Subcutaneous preadipocyte (primary cell): ENCODE data around the gene ITIH5. TPM values are rescaled to one million over a fixed set of nuclear protein-coding genes. Genes with fewer than 3 reads are reported as not detected.

Source experiments
- total RNA-seq: library from RNA; depleted of rRNA; stranded (reverse); fragments of >200 nt; gene quantifications from 2 replicates; pipeline ENCODE4 v1.2.3, GENCODE V29; 2012

Gene ITIH5
- total RNA-seq, result 0.20 and 0.73 TPM in 2 replicates

DNA sequence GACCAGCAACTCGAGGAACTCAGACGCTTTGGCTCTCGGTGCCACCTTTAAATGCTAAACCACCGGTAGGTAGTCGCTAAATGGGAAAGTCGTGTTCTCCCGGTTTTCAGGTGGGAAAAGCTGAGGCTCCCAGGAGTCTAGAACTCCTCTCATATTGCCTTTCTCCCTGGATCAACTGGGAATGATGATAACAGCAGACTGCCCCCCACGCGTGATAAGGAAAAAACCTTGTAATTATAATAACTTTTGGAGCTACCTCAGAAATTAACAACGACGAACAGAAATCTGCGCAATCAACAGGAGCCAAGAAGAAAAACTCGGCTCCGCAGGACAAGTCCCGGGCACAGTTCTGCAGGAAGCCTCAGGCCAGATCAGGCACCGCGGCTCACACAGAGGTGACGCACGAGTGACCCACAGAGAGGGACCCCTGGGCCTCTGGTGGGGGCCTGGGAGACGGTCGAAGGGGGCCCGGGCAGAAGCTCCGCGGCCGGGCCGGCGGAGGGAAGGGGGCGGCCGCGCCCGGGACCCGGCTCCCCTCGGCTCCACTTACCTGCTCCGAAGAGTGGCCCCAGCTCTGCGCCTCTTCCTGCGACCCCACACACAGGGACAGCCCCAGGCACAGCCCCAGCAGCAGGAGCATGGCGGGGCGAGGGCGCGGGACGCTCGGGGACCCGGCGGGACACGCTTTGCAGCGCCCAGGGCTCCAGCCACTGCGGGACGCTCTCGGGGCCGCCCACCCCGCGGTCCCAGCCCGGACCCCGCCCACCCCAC lies at the start of gene ITIH5:
Gene ITIH5, minus strand, starts transcription at position 714 of the 771 bp plus-strand sequence. Its CDS starts 74 bp downstream, at position 640.

DNA sequence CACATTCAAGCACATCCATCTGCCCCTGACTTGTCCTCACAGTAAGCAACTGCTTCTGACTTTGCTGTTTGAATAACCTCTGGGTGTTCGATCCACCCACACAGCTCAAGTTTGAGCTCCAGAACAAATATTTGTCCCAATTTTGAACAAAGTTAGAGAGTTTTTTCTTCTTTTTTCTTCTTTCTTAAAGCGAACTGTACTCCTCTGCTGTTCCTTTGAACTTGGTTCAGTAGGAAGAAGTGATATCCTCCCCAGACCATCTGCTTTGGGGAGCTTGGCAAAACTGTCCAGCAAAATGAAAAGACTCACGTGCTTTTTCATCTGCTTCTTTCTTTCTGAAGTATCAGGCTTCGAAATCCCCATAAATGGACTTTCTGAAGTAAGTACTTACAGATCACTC lies 36.4 kb upstream of the ITIH5 start, which contains the start of gene ITIH2:
Gene ITIH2, plus strand, starts transcription at position 177 of the 400 bp plus-strand sequence. Its CDS starts 119 bp downstream, at position 296.

Other genes starting within 250 kb of the ITIH5 start
- gene ITIH2, start 36.4 kb upstream of the ITIH5 start, total RNA-seq, result not detected in 2 replicates
- 4.9 and 5.1 TPM in 2 replicates for gene KIN, start 121.0 kb upstream of the ITIH5 start, total RNA-seq
- 234 and 251 TPM in 2 replicates for gene ATP5F1C, start 121.2 kb upstream of the ITIH5 start, total RNA-seq
- 1.8 and 2.9 TPM in 2 replicates for gene TAF3, start 151.5 kb upstream of the ITIH5 start, total RNA-seq